HG03039 (cell line): ENCODE measurements around the gene HAND1.

Source experiments
- ATAC-seq: cut with Tn5 transposase; IDR thresholded peaks from one replicate; pipeline ENCODE4 v1.9.1; 2021; ENCODE audit warnings: mild to moderate bottlenecking, moderate library complexity; ENCODE audit not compliant: unreplicated experiment

HAND1 gene

GRCh38 chr5:154461531-154461930 is 16.5 kb downstream of the HAND1 start:
- no peak for ATAC-seq

DNA sequence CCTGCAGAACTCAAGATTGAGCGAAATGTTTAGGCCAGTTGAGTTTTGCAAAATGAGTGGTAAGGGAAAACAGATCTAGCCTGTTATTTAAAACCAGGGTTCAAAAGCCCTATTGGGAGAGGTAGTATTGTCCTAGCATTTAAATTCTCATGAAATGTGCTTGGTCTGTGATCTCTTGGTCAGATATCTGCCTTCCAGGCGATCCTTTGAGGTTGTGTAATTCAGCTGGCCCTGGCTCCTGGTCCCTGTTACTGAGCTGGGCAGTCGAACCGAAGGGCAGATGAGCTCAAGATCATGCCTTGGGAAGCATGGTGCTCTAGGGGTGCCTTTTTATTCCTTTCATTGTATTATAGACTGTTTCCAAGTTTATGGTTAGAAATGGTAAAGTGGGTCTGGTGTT is 17.9 kb downstream of the HAND1 start:
- no peak for ATAC-seq

- ATAC-seq = no peak
Observed at GRCh38 chr5:154459015-154459414, 19.0 kb downstream of the HAND1 start.

DNA sequence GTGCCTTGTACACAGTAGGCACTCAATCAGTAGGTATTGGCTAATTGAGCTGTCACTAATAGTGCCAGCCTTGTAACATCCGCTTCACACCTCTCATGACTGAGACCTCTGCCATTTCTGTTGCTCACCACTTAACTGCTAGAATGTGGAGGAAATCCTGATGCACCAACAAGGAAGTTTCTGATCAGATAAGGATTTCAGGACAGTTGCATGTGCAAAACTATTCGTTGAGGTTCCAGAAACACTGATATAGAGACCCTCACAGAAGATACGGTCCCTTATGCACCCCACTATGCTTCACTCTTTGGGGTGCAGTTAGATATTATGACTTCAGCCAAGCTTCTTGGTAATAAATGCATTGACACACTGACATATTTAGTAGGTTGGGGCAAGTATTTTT is 21.5 kb downstream of the HAND1 start:
- ATAC-seq = no peak

GRCh38 chr5:154455585-154455984 is 22.4 kb downstream of the HAND1 start:
- ATAC-seq = no peak

DNA sequence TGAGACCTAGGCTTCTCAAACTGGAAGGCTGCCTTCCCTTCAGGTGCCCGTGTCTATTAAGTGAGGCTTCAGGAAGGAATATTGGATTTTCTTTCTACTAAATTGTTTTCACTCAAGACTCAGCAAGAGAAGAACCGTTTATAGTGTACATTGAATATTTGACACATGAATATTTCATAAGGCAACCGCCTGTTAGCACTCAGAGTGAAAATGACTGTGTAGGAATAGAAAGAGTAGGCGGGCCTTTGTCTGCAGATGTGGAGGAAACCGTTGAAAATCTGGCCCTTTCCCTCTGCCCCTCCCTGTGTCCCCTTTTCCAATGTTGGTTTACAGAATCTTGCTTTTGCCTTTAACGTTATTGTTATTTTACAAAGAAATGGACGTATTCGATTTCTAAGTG is 26.1 kb downstream of the HAND1 start:
- no peak for ATAC-seq

DNA sequence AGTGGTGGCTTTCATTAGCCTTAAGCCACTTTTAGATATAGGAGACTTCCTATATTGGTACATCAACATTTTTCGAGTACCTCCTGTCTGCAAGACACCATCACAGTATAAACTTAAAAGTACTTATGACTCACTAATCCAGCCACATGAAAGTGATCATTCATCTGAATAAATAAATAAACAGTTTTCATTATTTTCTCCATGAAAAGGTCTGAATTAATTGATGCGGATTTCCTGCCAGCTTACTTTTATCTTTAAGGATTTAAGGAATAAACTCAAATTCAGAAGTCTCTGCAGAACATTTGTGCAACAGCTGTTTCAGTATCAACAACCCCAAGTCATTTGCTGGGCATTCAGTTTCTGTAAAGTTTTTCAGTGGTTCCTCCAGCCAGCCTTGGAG is 28.2 kb downstream of the HAND1 start:
- no peak for ATAC-seq

DNA sequence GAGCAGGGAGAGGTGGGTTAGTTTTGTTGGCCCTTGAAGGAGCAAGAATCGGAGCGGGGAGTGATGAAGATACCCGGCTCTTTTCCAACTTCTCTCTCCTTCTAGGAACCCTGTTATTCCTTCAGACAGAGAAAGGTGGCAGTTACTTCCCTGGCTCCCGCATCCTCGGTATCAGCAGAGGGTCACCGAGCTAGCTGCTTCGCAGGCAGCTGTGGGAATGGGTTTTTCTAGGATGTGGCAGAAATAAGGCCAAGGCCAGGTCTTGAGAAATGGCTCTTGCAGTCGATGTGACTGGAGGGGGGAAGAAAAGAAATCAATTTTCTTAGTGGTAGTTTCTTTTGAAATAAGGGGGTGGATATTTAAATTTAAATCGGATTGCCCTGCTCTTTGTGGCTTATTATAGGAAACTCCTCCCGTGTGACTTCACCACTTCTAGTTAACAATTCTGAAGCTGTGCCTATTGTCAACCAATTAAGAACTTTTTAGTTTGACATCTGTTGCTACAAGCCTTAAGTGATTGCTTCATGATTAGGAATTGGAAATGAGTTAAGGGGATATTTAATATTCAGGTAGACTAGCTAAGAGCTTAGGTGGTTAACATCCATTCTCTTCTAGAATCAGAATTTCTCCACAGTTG is 30.8 kb downstream of the HAND1 start:
- ATAC-seq = no peak

GRCh38 chr5:154446195-154447088 is 31.6 kb downstream of the HAND1 start:
- peak; percentile 7 for ATAC-seq

DNA sequence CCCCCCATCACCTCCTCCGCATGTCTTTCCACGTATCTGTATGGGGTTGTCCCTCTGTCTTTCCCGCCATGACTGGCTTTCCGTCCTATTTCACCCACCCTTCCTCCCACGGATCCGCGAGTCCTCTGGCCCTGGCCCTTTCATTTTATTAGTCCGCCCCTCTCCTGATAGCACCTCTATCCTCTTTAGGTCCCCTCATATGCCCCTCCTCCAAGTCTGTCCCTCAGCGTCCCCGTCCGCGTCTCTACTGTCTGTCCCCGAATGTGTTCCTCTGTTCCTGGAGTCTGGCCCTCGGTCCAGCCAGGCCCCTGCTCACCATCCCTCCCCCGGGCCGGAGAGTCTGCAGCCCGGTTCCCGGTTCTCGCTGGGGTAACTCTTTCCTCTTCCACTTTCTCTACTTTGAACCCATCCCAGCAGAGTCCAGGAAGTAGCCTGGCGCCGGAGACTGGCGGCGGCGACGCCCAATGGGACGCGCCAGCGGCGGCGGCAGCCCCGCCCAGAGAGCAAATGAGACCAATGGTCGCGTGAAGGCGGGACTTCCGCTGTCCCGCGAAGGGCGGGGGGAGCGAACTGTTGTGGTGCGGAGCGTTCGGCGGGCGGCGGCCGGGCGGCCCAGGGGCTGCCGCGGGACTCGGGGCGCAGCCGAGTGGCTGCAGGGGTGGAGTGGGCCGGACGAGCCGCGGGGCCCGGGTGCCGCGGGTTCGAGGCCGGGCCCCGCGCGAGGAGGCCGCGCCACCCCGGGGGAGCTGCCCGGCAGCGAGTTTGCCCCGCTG is 32.4 kb downstream of the HAND1 start, which contains the start of gene SAP30L:
TSS of gene SAP30L (plus strand) at position 576 of the 773 bp plus-strand sequence. CDS start 608 bp downstream, outside the sequence.
- ATAC-seq = peak; percentile 94

GRCh38 chr5:154444556-154445421 is 33.2 kb downstream of the HAND1 start:
- no peak for ATAC-seq

DNA sequence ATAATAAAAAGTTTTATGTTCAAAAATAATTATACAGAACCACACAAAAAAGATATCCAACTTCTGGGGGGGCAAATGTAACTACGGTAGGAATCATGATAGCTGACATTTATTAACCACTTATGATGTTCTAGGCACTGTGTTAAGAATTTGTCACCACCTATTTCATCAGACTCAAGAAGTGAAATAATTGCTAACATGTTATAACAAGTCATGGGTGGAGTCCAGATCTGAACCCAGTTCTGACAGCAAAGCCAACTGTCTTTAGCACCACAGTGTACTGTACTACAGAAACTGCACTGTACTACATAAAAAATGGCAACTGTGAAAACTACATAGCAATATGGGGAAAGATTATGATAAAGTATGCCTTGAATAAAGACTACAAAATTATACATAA is 35.2 kb downstream of the HAND1 start:
- ATAC-seq = no peak

- no peak for ATAC-seq
Observed at GRCh38 chr5:154440540-154440939, 37.5 kb downstream of the HAND1 start.

DNA sequence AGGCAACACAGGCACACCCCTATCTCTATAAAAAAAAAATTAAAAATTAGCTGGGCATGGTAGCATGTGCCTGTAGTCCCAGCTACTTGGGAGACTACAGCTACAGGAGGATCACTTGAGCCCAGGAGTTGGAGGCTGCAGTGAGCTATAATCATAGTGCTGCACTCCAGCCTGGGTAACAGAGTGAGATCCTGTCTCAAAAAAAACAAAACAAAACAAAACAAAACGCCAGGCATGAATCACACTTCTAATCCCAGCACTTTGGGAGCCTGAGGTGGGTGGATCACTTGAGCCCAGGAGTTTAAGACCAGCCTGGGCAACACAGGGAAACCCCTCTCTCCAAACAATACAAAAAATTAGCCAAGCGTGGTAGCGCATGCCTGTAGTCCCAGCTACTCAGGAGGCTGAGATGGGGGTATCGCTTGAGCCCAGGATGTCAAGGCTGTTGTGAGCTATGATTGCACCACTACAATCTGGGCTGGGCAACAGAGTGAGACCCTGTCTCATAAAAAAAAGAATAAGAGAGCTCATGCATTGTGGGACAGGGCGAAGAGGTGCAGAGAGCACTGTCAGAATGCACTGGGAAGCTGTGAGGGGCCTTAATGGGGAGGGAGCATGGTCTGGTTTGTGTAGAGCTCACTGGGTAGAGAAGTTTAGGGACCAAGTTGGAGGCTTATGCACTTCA is 40.6 kb downstream of the HAND1 start:
- ATAC-seq = no peak

DNA sequence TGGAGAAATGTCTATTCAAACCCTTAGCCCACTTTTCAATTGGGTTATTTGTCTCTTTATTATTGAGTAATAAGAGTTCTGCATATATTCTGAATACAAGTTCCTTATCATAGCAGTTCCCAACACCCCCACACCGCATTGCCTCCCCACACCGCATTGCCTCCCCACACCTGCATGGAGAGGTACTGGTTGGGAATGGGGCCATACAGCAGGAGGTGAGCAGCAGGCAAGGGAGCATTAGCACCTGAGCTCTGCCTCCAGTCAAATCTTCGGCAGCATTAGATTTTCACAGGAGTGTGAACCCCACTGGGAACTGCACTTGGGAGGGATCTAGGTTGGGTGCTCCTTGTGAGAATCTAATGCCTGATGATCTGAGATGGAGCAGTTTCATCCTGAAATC is 42.8 kb downstream of the HAND1 start:
- ATAC-seq = no peak

- no peak for ATAC-seq
Observed at GRCh38 chr5:154430961-154431630, 46.9 kb downstream of the HAND1 start.

DNA sequence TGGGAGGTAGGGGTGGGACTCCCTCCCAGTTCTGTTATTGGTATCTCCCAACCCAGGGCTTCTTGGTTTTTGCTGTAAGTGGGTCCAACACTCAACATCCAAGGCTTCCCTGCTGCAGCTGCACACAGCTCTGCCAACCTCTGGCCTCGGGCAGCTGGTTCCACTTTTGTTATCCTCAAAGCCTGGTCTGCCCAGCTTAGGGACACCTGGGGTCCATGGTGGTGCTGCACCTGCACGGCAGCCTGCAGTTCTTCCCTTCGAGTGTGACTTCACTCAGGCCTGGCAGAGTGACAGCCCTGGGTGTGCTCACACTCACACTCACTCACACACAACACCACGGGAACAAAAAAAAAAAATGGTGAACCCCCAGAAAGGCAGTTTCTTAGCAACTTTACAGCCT is 47.6 kb downstream of the HAND1 start:
- no peak for ATAC-seq

DNA sequence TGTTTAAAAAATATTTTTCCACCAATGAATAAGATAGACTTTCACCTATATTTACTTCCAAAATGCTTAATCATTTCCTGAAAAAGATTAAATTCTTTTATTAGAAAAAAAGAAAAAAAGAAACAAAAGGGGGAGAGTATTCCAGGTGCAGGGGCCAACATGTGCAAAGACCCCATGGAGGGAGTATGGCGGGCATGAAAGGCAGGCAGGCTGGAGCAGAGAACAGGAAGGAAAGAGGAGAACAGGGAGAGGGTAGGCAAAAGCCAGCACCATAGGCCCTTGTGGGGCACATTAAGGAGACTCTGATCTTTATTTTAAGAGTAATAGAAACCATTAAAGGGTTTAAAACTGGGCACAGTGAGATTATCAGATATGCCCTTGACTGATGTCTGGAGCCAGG is 48.7 kb downstream of the HAND1 start:
- no peak for ATAC-seq

DNA sequence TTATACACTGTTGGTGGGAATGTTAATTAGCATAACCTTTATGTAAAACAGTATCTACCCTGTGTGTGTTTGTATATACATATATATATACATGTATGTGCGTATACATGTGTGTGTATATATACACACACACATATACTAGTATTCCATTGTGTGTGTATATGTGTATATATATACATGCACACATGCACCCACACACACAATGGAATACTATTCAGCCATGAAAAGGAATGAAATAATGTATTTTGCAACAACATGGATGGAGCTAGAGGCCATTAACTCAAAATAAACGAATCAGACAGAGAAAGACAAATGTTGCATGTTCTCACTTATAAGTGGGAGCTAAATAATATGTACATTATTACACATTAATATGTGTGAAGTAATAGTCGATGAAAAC is 49.8 kb downstream of the HAND1 start:
- ATAC-seq = no peak
